AG09309 (cell line): ENCODE data around the gene GBA2.

Experiments used
- DNase-seq: peaks from one replicate; pipeline ENCODE4 v3.0.0-alpha.2; 2010; ENCODE audit warnings: low read depth
- H3K4me3 ChIP-seq: 2 replicates; pipeline ENCODE4 v1.5.1; 2011; ENCODE audit warnings: mild to moderate bottlenecking, low read depth, low read length, moderate library complexity; ENCODE audit not compliant: control insufficient read depth
- CTCF ChIP-seq: IDR thresholded peaks from 2 replicates; pipeline ENCODE4 v1.5.1; 2011; ENCODE audit warnings: mild to moderate bottlenecking, low read depth, low read length, inconsistent platforms; ENCODE audit not compliant: insufficient read depth, control insufficient read depth; ENCODE audit errors: missing control alignments

Gene GBA2

GRCh38 chr9:35723908-35724307 lies 25.1 kb downstream of the GBA2 start:
- H3K4me3 ChIP-seq = no peak overlapping the region
- no peak for DNase-seq
- no peak for TF ChIP-seq CTCF

GRCh38 chr9:35723426-35723825 lies 25.6 kb downstream of the GBA2 start:
- H3K4me3 ChIP-seq = no peak overlapping the region
- DNase-seq = no peak
- TF ChIP-seq CTCF = no peak

- no peak for TF ChIP-seq CTCF
- no peak overlapping the region for H3K4me3 ChIP-seq
- no peak for DNase-seq
These were observed 29.5 kb downstream of the GBA2 start for GRCh38 chr9:35719546-35719945.

GRCh38 chr9:35718721-35719511 lies 30.1 kb downstream of the GBA2 start:
- TF ChIP-seq CTCF = no peak
- DNase-seq = no peak
- no peak overlapping the region for H3K4me3 ChIP-seq

GRCh38 chr9:35717132-35717870 lies 31.7 kb downstream of the GBA2 start:
- no peak for TF ChIP-seq CTCF
- H3K4me3 ChIP-seq = no peak overlapping the region
- DNase-seq = no peak

GRCh38 chr9:35716230-35716629 lies 32.8 kb downstream of the GBA2 start:
- no peak for TF ChIP-seq CTCF
- DNase-seq = no peak
- H3K4me3 ChIP-seq = no peak overlapping the region
